Measurements from ENCODE around the gene MBP.

DNA sequence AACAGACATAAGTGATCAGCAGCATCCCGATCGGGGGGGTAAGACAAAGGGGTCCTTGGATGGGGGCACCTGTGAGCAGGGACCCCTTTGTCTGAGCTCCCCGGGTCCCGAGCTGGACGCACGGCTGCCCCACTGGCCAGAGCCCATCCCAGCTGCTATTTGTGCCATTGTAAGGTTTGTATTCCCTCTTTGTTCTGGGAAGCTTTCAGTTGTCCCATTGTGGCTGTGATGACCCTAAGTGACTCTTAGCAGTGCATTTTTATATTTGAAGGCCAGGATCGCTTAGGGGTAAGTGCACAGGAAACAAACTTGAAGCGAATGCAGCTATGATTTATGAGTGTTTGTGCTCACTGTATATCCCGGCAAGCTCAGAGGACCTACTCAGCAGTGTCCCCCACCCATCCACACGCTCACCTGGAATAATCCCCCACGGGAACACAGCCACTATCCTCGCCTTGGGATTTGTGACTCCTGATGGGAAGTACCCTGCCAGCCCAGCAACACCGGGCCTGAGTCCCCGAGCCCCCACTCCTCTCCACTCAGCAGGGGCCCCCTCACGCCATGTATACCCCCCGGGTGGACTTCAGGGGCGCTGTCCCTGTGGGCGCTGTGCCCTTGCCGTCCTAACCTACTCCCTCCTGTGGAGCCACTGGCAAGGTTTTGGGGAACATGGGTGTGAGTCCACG is 80.1 kb downstream of the MBP start:
- TF ChIP-seq CTCF (IDR thresholded peaks at IDR 0.05; ENCODE audit: extremely low read depth in 1 of 2, insufficient read depth in 1 of 2, low read depth in 1 of 2, low read length in 2 of 2) (no peak), EZH2 (IDR thresholded peaks at IDR 0.05; ENCODE audit: borderline replicate concordance, low read depth, low read length, severe bottlenecking) (no peak), POLR2A (IDR thresholded peaks at IDR 0.05; ENCODE audit: low read depth, low read length) (no peak), MYC (IDR thresholded peaks at IDR 0.05; ENCODE audit: low read depth, low read length) (no peak), POLR2AphosphoS5 (IDR thresholded peaks at IDR 0.05; ENCODE audit: insufficient read depth, low read depth, low read length) (no peak), FOS (IDR thresholded peaks at IDR 0.05; ENCODE audit: borderline replicate concordance, insufficient read depth, low read length) (no peak)

Data from endothelial cell of umbilical vein (primary cell).